DND-41 (cell line): ENCODE results near the gene NPAS2.

Experiments used
- ATAC-seq: fragments of 200-7000 bp; cut with Tn5 transposase; 3 replicates; pipeline ENCODE4 v1.9.1; 2021; ENCODE audit warnings: low read depth; ENCODE audit not compliant: insufficient read depth
- DNase-seq: peaks from one replicate; pipeline ENCODE4 v3.0.0-alpha.2; 2020
- H2AFZ ChIP-seq: 2 replicates; pipeline ENCODE4 v1.6.0; 2012; ENCODE audit warnings: low read depth, low read length
- H3K27ac ChIP-seq: 2 replicates; pipeline ENCODE4 v1.5.1; 2012; ENCODE audit warnings: low read length, inconsistent platforms
- H3K27me3 ChIP-seq: fragments of 200-600 bp; sonication (generic); 2 replicates; pipeline ENCODE4 v1.6.0; 2012; ENCODE audit warnings: low read length, mild to moderate bottlenecking, inconsistent platforms; ENCODE audit not compliant: insufficient read depth, poor library complexity
- H3K36me3 ChIP-seq: 2 replicates; pipeline ENCODE4 v1.5.1; 2012; ENCODE audit warnings: low read length, inconsistent platforms; ENCODE audit not compliant: insufficient read depth
- H3K4me1 ChIP-seq: 2 replicates; pipeline ENCODE4 v1.5.1; 2012; ENCODE audit warnings: mild to moderate bottlenecking, low read length; ENCODE audit not compliant: insufficient read depth
- H3K4me2 ChIP-seq: 2 replicates; pipeline ENCODE4 v1.6.0; 2012; ENCODE audit warnings: mild to moderate bottlenecking, moderate library complexity, low read length, inconsistent platforms; ENCODE audit not compliant: insufficient read depth
- H3K4me3 ChIP-seq, 2 experiments: fragments of 200-600 bp in 1 of 2; shearing (Covaris generic) in 1 of 2; 2 replicates each; pipeline ENCODE4 v1.5.1; 2012 to 2016; ENCODE audit warnings: inconsistent platforms in 2 of 2, low read length in 2 of 2, mild to moderate bottlenecking in 2 of 2, low read depth in 1 of 2, moderate library complexity in 1 of 2
- H3K79me2 ChIP-seq: 2 replicates; pipeline ENCODE4 v1.6.0; 2012; ENCODE audit warnings: low read length, inconsistent platforms; ENCODE audit not compliant: insufficient read depth
- H3K9ac ChIP-seq: 2 replicates; pipeline ENCODE4 v1.6.0; 2012; ENCODE audit warnings: low read depth, mild to moderate bottlenecking, inconsistent platforms, low read length, moderate library complexity
- H3K9me3 ChIP-seq: 2 replicates; pipeline ENCODE4 v1.5.1; 2012; ENCODE audit warnings: low read length, moderate library complexity, mild to moderate bottlenecking, inconsistent platforms; ENCODE audit not compliant: insufficient read depth, severe bottlenecking
- H4K20me1 ChIP-seq: 2 replicates; pipeline ENCODE4 v1.6.0; 2012; ENCODE audit warnings: low read length; ENCODE audit not compliant: insufficient read depth
- EZH2 ChIP-seq: IDR thresholded peaks from 3 replicates; pipeline ENCODE4 v1.6.1; 2012; ENCODE audit warnings: borderline replicate concordance, low read depth, mild to moderate bottlenecking, moderate library complexity, low read length, inconsistent platforms; ENCODE audit not compliant: severe bottlenecking
- TF ChIP-seq, protein P1 (sequence below): IDR thresholded peaks from 2 replicates; pipeline ENCODE4 v1.5.1; 2012; ENCODE audit warnings: borderline replicate concordance, low read length, moderate library complexity, mild to moderate bottlenecking; ENCODE audit not compliant: poor library complexity, severe bottlenecking; ENCODE audit errors: extremely low read depth

Gene NPAS2

DNA sequence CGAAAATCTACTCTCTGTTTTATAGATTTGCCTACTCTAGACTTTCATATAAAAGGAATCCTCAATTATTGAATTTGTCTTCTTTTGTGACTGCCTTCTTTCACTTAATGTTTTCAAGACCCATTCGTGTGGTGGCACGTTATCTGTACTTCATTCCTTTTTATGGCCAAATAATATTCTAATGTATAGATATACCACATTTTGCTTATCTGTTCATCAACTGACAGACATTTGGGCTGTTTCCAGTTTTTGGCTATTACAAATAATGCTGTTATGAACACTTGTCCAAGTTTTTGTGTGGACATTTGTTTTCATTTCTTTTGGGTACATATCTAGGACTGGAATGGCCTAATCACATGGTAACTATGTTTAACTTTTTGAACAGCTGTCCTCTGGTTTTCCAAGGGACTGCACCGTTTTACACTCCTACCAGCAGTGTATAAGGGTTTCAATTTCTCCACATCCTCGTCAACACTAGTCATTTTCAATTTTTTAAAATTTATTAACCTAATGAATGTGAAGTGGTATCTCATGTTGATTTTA lies 9.3 kb upstream of the NPAS2 start:
- TF ChIP-seq EZH2 = no peak
- TF ChIP-seq, protein P1, sequence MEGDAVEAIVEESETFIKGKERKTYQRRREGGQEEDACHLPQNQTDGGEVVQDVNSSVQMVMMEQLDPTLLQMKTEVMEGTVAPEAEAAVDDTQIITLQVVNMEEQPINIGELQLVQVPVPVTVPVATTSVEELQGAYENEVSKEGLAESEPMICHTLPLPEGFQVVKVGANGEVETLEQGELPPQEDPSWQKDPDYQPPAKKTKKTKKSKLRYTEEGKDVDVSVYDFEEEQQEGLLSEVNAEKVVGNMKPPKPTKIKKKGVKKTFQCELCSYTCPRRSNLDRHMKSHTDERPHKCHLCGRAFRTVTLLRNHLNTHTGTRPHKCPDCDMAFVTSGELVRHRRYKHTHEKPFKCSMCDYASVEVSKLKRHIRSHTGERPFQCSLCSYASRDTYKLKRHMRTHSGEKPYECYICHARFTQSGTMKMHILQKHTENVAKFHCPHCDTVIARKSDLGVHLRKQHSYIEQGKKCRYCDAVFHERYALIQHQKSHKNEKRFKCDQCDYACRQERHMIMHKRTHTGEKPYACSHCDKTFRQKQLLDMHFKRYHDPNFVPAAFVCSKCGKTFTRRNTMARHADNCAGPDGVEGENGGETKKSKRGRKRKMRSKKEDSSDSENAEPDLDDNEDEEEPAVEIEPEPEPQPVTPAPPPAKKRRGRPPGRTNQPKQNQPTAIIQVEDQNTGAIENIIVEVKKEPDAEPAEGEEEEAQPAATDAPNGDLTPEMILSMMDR = no peak
- no peaks in the 10 kb centered on the region for H3K27me3 ChIP-seq
- H3K36me3 ChIP-seq = no peaks in the 10 kb centered on the region
- no peak for ATAC-seq
- H3K9me3 ChIP-seq = no peaks in the 10 kb centered on the region
- H3K4me1 ChIP-seq = no peaks in the 10 kb centered on the region
- no peak for DNase-seq
- no peak overlapping the region for H3K27ac ChIP-seq
- H3K79me2 ChIP-seq = no peaks in the 10 kb centered on the region
- H4K20me1 ChIP-seq = no peaks in the 10 kb centered on the region
- no peak overlapping the region for H3K9ac ChIP-seq
- H3K4me2 ChIP-seq = no peak overlapping the region
- H3K4me3 ChIP-seq = no peak overlapping the region
- H2AFZ ChIP-seq = no peak overlapping the region

DNA sequence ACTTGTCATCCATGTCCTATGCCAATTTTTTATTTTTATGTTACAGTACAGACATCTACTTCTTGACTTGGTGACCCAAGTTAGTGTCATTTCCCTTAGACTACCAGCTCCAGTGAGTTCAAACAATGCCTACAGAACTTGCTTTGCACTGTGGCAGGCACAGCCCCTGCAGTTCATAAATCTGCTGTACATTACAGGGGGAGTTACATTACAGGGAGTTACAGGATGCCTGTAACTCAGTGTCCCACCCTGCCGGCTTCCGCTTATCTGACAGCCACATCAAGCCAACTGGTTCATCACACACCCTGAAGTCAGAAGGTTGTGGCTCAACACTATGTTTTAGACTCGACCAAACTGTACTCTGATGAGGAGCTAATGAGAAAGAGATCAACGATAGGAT lies 7.8 kb upstream of the NPAS2 start:
- DNase-seq (no peak), ATAC-seq (no peak)
- TF ChIP-seq, protein P1 = no peak
- no peak for TF ChIP-seq EZH2
- Histone ChIP-seq H2AFZ (no peak overlapping the region), H3K4me1 (no peaks in the 10 kb centered on the region), H3K9ac (no peak overlapping the region), H3K4me3 (no peak overlapping the region), H3K9me3 (no peaks in the 10 kb centered on the region), H3K79me2 (no peaks in the 10 kb centered on the region), H4K20me1 (no peaks in the 10 kb centered on the region), H3K27ac (no peak overlapping the region), H3K27me3 (no peaks in the 10 kb centered on the region), H3K4me2 (no peak overlapping the region), H3K36me3 (no peaks in the 10 kb centered on the region)

DNA sequence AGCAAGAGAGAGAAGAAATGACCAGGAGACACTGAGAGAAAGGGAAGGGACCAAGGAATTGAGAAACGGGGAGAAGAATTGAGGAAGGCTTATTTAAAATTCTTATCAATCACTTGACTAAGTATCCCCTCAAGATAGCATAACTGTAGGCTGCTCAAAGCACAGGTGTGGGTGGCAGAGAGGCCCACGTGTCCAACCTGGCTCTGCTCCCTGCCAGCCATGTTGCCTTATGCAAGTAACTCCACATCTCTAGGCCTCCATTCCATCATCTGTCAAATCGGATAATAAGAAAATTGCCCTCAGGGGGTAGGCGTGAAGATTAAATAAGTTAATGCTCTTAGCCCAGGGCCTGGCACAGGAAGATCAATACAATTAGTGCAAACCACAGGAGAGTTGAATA lies 7.4 kb upstream of the NPAS2 start:
- no peaks in the 10 kb centered on the region for H3K36me3 ChIP-seq
- ATAC-seq (no peak), DNase-seq (no peak)
- no peaks in the 10 kb centered on the region for H3K79me2 ChIP-seq
- H3K27ac ChIP-seq = no peak overlapping the region
- H3K9me3 ChIP-seq = no peaks in the 10 kb centered on the region
- no peak overlapping the region for H2AFZ ChIP-seq
- H3K27me3 ChIP-seq = no peaks in the 10 kb centered on the region
- TF ChIP-seq EZH2 = no peak
- TF ChIP-seq, protein P1 = no peak
- H3K4me3 ChIP-seq = no peak overlapping the region
- no peaks in the 10 kb centered on the region for H4K20me1 ChIP-seq
- no peaks in the 10 kb centered on the region for H3K4me1 ChIP-seq
- no peak overlapping the region for H3K4me2 ChIP-seq
- no peak overlapping the region for H3K9ac ChIP-seq

DNA sequence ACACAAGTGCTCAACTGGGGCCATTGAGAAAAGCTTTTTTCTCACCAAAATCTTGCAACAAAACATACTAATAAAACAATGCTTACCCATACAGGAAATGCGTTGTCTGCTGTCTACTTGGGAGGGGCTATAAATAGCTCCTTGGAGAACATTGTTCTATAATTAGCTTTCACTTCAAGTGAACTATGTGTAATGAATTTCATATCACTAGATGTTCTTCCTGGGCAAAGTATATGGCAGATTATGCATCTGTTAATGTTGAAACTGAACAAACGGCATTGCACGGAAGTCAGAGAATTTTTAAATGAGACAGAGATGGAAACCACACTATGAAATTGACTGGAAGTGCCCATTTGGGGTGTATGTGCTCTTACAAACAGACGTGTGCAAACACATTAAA lies 6.4 kb upstream of the NPAS2 start:
- no peaks in the 10 kb centered on the region for H3K36me3 ChIP-seq
- no peaks in the 10 kb centered on the region for H3K4me1 ChIP-seq
- no peak overlapping the region for H3K4me2 ChIP-seq
- H2AFZ ChIP-seq = no peak overlapping the region
- ATAC-seq (no peak), DNase-seq (no peak)
- TF ChIP-seq EZH2 = no peak
- TF ChIP-seq, protein P1 = no peak
- no peak overlapping the region for H3K27ac ChIP-seq
- no peak overlapping the region for H3K9ac ChIP-seq
- H3K79me2 ChIP-seq = no peaks in the 10 kb centered on the region
- no peaks in the 10 kb centered on the region for H4K20me1 ChIP-seq
- no peaks in the 10 kb centered on the region for H3K27me3 ChIP-seq
- H3K9me3 ChIP-seq = no peaks in the 10 kb centered on the region
- no peak overlapping the region for H3K4me3 ChIP-seq
